Neural progenitor cell (in vitro differentiated cells): ENCODE data around the gene FAM50A. TPM values are rescaled to one million over a fixed set of nuclear protein-coding genes. Genes with fewer than 3 reads are reported as not detected.

Experiments used
- DNase-seq: peaks from one replicate; pipeline ENCODE4 v3.0.0-alpha.2; 2016; ENCODE audit warnings: low spot score
- H2AFZ ChIP-seq: fragments of 200-600 bp; sonication (generic); replicated peaks from 2 replicates; pipeline ENCODE4 v1.6.1; 2016; ENCODE audit warnings: antibody characterized with exemption
- H3F3A ChIP-seq: fragments of 200-600 bp; sonication (generic); 2 replicates; pipeline ENCODE4 v1.6.1; 2016; ENCODE audit warnings: antibody characterized with exemption, low read depth
- H3K27ac ChIP-seq: fragments of 200-600 bp; sonication (generic); 2 replicates; pipeline ENCODE4 v1.5.1; 2016; ENCODE audit warnings: mild to moderate bottlenecking
- H3K27me3 ChIP-seq: fragments of 200-600 bp; sonication (generic); 2 replicates; pipeline ENCODE4 v1.6.1; 2016; ENCODE audit warnings: mild to moderate bottlenecking, moderate library complexity
- H3K36me3 ChIP-seq: fragments of 200-600 bp; sonication (generic); 2 replicates; pipeline ENCODE4 v1.5.1; 2016
- H3K4me1 ChIP-seq: fragments of 200-600 bp; sonication (generic); 2 replicates; pipeline ENCODE4 v1.6.1; 2016; ENCODE audit warnings: mixed run types
- H3K4me2 ChIP-seq: fragments of 200-600 bp; sonication (generic); 2 replicates; pipeline ENCODE4 v1.6.1; 2016
- H3K4me3 ChIP-seq: fragments of 200-600 bp; sonication (generic); 2 replicates; pipeline ENCODE4 v1.5.1; 2016
- H3K79me2 ChIP-seq: fragments of 200-600 bp; sonication (generic); 2 replicates; pipeline ENCODE4 v1.6.1; 2016; ENCODE audit warnings: low read depth
- H3K9ac ChIP-seq: fragments of 200-600 bp; sonication (generic); 2 replicates; pipeline ENCODE4 v1.6.1; 2016
- H3K9me3 ChIP-seq: fragments of 200-600 bp; sonication (generic); 2 replicates; pipeline ENCODE4 v1.5.1; 2016; ENCODE audit warnings: low read depth
- H4K20me1 ChIP-seq: fragments of 200-600 bp; sonication (generic); 2 replicates; pipeline ENCODE4 v1.6.1; 2016; ENCODE audit warnings: low read depth
- H3K27ac Mint-ChIP-seq: 3 replicates; pipeline ENCODE4 v1.8.0; 2021; ENCODE audit warnings: mixed read lengths
- H3K27me3 Mint-ChIP-seq: 2 replicates; pipeline ENCODE4 v1.8.0; 2022; ENCODE audit warnings: low read depth, mild to moderate bottlenecking, inconsistent platforms, moderate library complexity, mixed read lengths; ENCODE audit not compliant: insufficient read depth
- H3K36me3 Mint-ChIP-seq: 3 replicates; pipeline ENCODE4 v1.8.0; 2021; ENCODE audit warnings: mixed read lengths
- H3K4me1 Mint-ChIP-seq: 3 replicates; pipeline ENCODE4 v1.8.0; 2021; ENCODE audit warnings: mixed read lengths
- H3K4me3 Mint-ChIP-seq: 3 replicates; pipeline ENCODE4 v1.8.0; 2021; ENCODE audit warnings: mild to moderate bottlenecking, moderate library complexity, mixed read lengths
- H3K9me3 Mint-ChIP-seq: 3 replicates; pipeline ENCODE4 v1.8.0; 2020; ENCODE audit warnings: mixed read lengths
- EZH2 ChIP-seq: fragments of 200-600 bp; sonication (generic); IDR thresholded peaks from 2 replicates; pipeline ENCODE4 v1.6.1; 2017; ENCODE audit warnings: antibody characterized with exemption, mild to moderate bottlenecking, moderate library complexity
- EZH2phosphoT487 ChIP-seq: fragments of 200-600 bp; sonication (generic); IDR thresholded peaks from 2 replicates; pipeline ENCODE4 v1.6.1; 2017; ENCODE audit warnings: antibody characterized with exemption
- total RNA-seq: library from RNA; depleted of rRNA; stranded (reverse); fragments of >200 nt; gene quantifications from 2 replicates; pipeline ENCODE4 v1.2.3, GENCODE V29; 2015; ENCODE audit warnings: low replicate concordance
- TF ChIP-seq, protein P1 (sequence below): fragments of 200-600 bp; sonication (generic); IDR thresholded peaks from 2 replicates; pipeline ENCODE4 v1.5.1; 2017; ENCODE audit warnings: antibody characterized with exemption, mild to moderate bottlenecking

FAM50A gene
- total RNA-seq, 1 donor from 2014 or later = 30.4 TPM

DNA sequence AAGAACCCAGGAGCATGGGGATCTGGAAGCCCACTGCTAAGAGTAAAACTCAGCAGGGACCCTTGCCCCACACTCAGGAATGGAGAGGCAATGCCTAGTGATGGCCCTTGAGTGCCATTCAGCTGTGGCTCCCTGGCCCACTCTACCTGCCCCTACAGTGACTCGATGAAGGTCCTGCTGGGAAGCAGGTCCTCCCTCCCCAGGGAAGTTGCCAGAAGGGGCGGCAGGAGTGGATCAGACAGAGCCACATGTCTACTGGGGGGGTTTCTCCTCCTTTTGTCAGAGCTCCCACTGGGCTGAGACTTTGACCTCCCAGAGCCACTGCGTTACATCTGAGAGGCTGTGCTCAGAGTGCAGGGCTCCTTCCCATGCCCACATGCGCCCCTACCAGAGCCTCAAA, 45.2 kb downstream of the FAM50A start:
- Histone ChIP-seq H3K9ac (no peak overlapping the region), H3K27me3 (peaks cover 11% of the 10 kb centered on the region), H3F3A (peaks cover 9% of the 10 kb centered on the region), H3K4me1 (no peaks in the 10 kb centered on the region), H3K4me3 (no peak overlapping the region), H3K79me2 (no peaks in the 10 kb centered on the region), H2AFZ (no peak overlapping the region), H3K9me3 (no peaks in the 10 kb centered on the region), H4K20me1 (no peaks in the 10 kb centered on the region), H3K36me3 (no peaks in the 10 kb centered on the region), H3K4me2 (no peak overlapping the region), H3K27ac (no peak overlapping the region)
- DNase-seq = no peak
- Mint-ChIP-seq H3K27me3 (peaks cover 9% of the 10 kb centered on the region), H3K4me3 (peak overlapping the region; percentile 87), H3K9me3 (peaks cover 18% of the 10 kb centered on the region), H3K27ac (no peak overlapping the region), H3K4me1 (peaks cover 3% of the 10 kb centered on the region), H3K36me3 (peaks cover 4% of the 10 kb centered on the region)
- TF ChIP-seq EZH2phosphoT487 = no peak

DNA sequence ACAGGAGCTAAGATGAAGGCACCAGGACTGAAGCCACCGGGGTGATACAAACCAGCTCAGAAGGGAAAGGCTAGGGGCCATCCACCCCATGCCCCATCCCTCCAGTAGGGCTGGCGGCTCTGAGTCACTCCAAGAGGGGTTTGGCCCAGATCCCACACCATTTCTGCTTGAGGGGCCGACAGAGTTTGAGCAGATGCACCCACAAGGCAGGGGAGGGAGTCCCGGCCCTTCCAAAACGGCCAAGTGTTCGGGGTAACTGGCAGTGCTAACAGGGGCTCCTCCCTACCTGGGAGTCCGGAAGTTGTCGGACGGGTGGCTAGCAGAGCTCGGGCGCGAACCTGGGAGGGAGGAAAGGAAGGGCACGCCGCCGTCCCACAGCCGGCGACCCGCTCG, 46.1 kb downstream of the FAM50A start:
- Histone ChIP-seq H4K20me1 (no peaks in the 10 kb centered on the region), H3K9ac (no peak overlapping the region), H3K36me3 (no peaks in the 10 kb centered on the region), H3K79me2 (no peaks in the 10 kb centered on the region), H3K4me1 (no peaks in the 10 kb centered on the region), H3K4me2 (peak overlapping the region; percentile 62), H3K27me3 (peaks cover 11% of the 10 kb centered on the region), H3F3A (peaks cover 9% of the 10 kb centered on the region), H2AFZ (no peak overlapping the region), H3K27ac (no peak overlapping the region), H3K9me3 (no peaks in the 10 kb centered on the region), H3K4me3 (peak overlapping the region; percentile 55)
- Mint-ChIP-seq H3K4me1 (peaks cover 3% of the 10 kb centered on the region), H3K36me3 (peaks cover 4% of the 10 kb centered on the region), H3K27ac (no peak overlapping the region), H3K4me3 (peak overlapping the region; percentile 87), H3K27me3 (peaks cover 9% of the 10 kb centered on the region), H3K9me3 (peaks cover 18% of the 10 kb centered on the region)
- TF ChIP-seq EZH2phosphoT487 (no peak), EZH2 (no peak)
- TF ChIP-seq, protein P1, sequence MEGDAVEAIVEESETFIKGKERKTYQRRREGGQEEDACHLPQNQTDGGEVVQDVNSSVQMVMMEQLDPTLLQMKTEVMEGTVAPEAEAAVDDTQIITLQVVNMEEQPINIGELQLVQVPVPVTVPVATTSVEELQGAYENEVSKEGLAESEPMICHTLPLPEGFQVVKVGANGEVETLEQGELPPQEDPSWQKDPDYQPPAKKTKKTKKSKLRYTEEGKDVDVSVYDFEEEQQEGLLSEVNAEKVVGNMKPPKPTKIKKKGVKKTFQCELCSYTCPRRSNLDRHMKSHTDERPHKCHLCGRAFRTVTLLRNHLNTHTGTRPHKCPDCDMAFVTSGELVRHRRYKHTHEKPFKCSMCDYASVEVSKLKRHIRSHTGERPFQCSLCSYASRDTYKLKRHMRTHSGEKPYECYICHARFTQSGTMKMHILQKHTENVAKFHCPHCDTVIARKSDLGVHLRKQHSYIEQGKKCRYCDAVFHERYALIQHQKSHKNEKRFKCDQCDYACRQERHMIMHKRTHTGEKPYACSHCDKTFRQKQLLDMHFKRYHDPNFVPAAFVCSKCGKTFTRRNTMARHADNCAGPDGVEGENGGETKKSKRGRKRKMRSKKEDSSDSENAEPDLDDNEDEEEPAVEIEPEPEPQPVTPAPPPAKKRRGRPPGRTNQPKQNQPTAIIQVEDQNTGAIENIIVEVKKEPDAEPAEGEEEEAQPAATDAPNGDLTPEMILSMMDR = no peak
- DNase-seq = no peak

DNA sequence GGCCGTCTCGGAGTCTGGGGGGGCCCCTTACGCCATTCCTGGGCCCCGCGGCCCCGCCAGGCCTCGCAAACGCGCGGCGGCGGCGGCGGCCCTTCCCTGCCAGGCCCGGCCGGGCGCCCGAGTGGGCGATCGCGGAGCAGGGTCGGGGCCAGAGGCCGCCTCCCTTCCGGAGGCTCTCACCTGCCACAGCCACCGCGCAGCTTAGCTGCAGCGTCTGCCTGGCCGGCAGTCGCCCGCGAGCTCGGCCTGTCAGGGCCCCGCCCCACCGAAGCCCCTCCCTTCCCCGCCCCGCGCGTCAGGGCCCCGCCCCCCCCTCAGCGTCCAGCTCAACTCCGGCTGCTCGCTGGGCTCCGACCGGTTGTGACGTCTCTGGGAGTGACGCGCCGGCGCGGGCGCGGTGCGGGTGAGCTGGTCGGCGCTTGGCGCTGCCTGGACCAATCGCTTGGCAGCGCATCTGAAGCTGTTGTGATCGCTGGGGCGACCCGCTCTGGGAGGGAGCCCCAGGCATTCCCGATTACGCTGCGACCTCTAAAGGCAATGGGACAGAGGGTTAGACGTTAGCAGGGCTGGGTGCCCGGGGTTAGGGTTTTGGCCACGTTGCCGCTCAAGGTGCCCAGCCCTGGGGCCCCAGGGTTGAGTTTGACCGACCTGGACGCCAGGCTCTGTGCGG, 46.6 kb downstream of the FAM50A start, which contains the start of gene SLC10A3:
SLC10A3 (minus strand) TSS at position 216 of the 670 bp plus-strand sequence. CDS start 1,689 bp downstream, outside the sequence.
- H3K27me3 ChIP-seq = peaks cover 11% of the 10 kb centered on the region
- H3K27me3 Mint-ChIP-seq = peaks cover 9% of the 10 kb centered on the region
- peak within 1 kb of the TSS; percentile 78 for H3K4me2 ChIP-seq
- TF ChIP-seq EZH2 = no peak
- TF ChIP-seq, protein P1 = peak; percentile 24
- H3K9me3 ChIP-seq = no peaks in the 10 kb centered on the region
- no peaks in the 10 kb centered on the region for H3K36me3 ChIP-seq
- peaks cover 18% of the 10 kb centered on the region for H3K9me3 Mint-ChIP-seq
- peak; percentile 95 for DNase-seq
- peaks cover 9% of the 10 kb centered on the region for H3F3A ChIP-seq
- H3K27ac ChIP-seq = peak within 1 kb of the TSS; percentile 83
- no peaks in the 10 kb centered on the region for H3K79me2 ChIP-seq
- H3K4me3 Mint-ChIP-seq = peak within 1 kb of the TSS; percentile 88
- peak within 1 kb of the TSS; percentile 55 for H3K4me3 ChIP-seq
- H3K36me3 Mint-ChIP-seq = peaks cover 4% of the 10 kb centered on the region
- no peaks in the 10 kb centered on the region for H4K20me1 ChIP-seq
- peak within 1 kb of the TSS; percentile 52 for H3K9ac ChIP-seq
- peaks cover 3% of the 10 kb centered on the region for H3K4me1 Mint-ChIP-seq
- H3K4me1 ChIP-seq = no peaks in the 10 kb centered on the region
- H3K27ac Mint-ChIP-seq = peak within 1 kb of the TSS; percentile 57
- peak within 1 kb of the TSS; percentile 65 for H2AFZ ChIP-seq

DNA sequence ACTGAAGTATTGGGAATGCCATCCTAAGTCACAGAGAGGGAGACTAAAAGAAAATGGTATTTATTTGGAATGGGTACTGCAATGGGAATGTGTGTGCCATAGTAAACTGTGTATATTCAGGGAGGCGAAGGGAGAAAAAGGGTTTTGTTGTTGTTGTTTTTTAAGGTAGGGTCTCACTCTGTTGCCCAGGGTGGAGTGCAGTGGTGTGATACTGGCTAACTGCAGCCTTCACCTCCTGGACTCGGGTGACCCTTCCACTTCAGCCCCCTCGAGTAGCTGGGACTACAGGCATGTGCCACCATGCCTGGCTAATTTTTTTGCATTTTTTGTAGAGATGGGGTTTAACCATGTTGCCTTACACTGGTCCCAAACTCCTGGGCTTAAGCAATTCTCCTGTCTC, 50.8 kb downstream of the FAM50A start:
- H3K27me3 ChIP-seq = peaks cover 3% of the 10 kb centered on the region
- H3K27me3 Mint-ChIP-seq = peaks cover 6% of the 10 kb centered on the region
- no peaks in the 10 kb centered on the region for H4K20me1 ChIP-seq
- H3F3A ChIP-seq = peaks cover 7% of the 10 kb centered on the region
- H3K27ac ChIP-seq = no peak overlapping the region
- no peak for DNase-seq
- H3K9ac ChIP-seq = no peak overlapping the region
- no peaks in the 10 kb centered on the region for H3K79me2 ChIP-seq
- no peaks in the 10 kb centered on the region for H3K9me3 ChIP-seq
- peaks cover under 1% of the 10 kb centered on the region for H3K4me1 Mint-ChIP-seq
- H3K4me1 ChIP-seq = no peaks in the 10 kb centered on the region
- no peak overlapping the region for H3K4me2 ChIP-seq
- H3K27ac Mint-ChIP-seq = no peak overlapping the region
- no peak overlapping the region for H3K4me3 ChIP-seq
- H3K36me3 Mint-ChIP-seq = no peaks in the 10 kb centered on the region
- peaks cover 11% of the 10 kb centered on the region for H3K9me3 Mint-ChIP-seq
- H2AFZ ChIP-seq = no peak overlapping the region
- TF ChIP-seq, protein P1 = no peak
- TF ChIP-seq EZH2 = no peak
- TF ChIP-seq EZH2phosphoT487 = no peak
- H3K4me3 Mint-ChIP-seq = no peak overlapping the region
- no peaks in the 10 kb centered on the region for H3K36me3 ChIP-seq
